HG03520 (cell line): ENCODE results near the gene U2AF1L4.

ENCODE experiments used
- ATAC-seq: cut with Tn5 transposase; IDR thresholded peaks from one replicate; pipeline ENCODE4 v1.9.1; 2021; ENCODE audit warnings: mild to moderate bottlenecking, moderate library complexity; ENCODE audit not compliant: unreplicated experiment

Gene U2AF1L4

DNA sequence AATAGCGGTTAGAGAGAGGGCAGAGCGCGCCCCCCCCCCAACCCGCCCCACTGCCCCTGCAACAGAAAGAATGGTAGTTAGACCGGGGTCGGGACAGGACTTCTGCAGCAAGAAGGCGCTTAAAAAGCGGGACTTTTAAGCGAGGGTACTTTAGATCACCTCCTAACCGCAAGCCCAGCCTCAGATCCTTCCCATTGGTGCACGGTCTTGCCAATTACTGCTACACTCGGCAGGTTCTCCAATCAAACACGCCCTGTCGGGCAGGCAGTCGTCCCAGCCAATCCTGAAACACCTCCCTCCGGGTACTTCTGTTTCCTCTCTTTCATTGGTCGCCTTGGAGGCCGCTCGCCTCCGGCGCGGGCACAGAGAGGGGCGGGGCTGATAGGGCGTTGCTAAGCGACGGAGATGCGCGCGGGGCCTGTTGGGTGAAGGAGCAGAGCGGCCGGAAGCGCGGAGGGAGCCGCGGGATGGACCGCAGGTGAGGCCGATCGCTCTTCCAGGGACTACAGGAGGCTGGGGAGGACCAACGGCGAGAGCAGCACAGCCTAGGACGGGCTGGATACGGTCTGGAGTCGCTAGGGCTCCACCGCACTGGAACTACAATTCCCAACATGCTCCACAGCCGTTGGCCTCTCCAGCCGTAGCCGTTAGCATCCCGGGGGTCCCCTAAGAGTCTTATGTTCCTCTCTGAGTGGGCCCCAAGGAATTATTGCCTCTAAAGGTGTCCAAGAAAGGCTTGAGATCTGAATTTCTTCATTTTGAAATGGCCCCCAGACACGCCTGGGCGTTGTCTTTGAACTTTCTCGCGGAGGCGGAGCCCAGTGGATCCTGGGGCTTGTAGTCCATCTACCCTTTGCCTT, 12.8 kb upstream of the U2AF1L4 start, which contains the start of gene PROSER3:
Gene PROSER3, plus strand, starts transcription at position 428 of the 860 bp plus-strand sequence. Its CDS starts 40 bp downstream, at position 468.
- peak; percentile 98 for ATAC-seq

DNA sequence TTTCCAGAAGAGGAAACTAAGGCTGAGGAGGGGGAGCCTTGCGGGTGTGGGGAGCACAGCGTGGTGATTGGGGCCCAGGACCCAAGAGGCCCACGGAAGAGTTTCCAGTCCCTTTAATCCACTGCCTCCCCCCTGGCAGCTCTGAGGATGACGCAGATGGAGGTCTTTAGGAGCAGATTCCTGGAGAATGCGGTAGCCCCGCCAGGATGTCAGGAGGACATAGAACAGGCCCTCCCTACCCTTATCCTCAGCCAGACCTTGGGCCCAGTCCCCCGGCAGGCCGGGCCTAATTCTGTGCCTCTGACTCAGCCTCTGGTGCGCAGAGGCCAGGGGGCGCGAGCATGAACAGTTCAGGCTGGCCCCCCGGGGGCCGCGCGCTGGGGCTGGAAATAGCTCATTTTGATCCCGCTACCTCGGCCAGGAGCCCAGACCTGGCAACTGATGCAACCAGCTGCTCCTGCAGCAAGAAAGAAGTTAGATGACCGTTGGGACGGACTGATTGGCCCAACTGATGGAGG, 12.1 kb upstream of the U2AF1L4 start:
- ATAC-seq, result no peak

DNA sequence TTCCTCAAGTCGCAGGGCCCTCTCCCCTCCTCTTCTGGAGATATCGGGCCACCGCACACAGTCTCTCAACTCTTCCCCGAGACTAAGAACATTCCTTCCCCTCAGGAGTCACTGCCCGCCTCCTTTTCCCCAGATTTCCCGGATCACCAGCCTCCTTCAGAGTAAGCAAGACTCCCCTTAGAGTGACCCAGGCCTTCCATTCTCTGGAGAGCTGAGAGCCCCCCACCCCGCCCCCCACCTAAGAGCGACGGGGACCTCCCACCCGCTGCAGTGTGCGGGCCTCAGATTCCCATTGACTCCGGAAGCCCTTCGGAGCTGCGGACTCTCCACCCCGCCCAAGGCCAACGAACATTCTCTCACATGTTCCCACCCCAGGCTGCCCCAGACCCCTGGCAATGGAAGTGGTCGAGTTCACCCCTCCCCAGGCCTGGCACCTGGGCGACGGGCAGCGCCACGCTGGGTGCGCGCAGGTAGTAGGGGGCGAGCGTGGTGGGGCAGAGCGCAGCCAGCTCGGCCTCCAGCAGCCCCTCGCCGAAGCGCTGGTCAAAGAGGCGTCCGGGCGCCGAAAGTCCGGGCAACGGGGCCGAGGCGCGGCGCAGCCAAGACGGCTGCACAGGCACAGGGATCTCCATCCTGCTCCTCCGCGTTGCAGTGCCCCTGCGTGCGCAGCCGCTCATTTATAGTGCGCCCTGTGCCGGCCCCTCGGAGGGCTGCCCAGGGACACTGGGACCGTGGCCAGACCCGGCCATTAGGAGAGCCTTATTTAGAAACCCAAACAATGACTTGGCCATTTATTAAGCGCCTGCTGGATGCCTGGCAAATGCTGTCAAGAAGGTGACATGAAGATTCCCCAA, 11.4 kb upstream of the U2AF1L4 start, which contains the start of gene HSPB6:
Gene HSPB6, minus strand, starts transcription at position 653 of the 854 bp plus-strand sequence. Its CDS starts 21 bp downstream, at position 632.
- no peak for ATAC-seq

DNA sequence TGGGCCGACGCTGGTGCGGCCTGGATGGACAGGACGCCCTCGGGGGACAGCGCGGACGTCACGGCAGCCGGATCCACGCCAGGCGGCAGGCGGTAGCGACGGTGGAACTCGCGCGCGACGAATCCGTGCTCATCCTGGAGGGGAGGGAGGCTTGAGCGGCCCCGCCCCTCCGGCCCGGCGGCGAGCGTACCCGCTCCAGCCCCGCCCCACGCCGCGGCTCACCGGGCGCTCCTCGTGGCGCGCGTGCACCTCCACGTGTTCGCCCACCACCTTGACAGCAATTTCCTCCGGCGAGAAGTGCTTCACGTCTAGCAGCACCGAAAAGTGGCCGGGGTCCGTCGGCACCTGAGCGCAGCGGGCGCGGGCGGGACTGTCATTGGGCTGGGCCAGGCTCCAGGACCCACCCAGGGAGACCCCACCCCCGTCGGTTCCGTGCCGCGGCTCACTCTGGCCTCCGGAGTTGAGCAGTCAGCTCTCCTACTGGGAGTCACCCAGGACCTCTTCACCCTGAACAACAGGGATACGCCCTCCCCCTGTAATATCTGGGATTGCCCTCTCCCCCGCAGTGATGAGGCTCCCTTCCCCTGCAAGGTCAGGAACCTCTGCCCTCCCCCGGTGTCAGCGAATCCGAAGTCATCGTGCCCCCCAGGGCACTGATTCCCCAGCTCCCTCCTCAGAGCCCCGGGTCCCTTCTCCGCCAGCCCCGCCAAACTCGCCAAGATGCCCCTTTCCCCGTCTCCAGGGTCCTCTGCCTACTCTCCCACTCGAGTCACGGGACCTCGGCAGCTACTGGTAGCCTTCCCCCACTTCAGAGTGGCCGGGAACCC, 10.5 kb upstream of the U2AF1L4 start:
- no peak for ATAC-seq

DNA sequence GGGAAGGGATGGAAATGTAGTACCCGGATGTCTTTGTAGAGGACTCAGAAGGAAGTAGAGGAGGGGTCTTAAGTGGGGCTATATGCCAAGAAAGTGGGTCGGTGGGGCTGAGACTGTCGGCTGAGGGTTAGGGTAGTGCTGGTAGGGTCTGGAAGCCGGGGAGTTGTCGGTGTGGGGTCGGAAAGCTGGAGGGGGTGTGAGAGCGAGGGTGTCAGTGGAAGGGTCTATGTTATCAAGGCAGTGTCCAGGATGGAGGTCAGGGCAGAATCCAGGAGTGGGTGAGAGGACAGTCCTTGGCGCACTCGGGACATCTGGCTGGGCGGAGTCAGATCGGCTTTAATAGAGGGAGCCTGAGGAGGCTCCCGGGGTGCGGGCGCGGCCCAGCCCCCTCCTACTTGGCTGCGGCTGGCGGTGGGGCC, 9.9 kb upstream of the U2AF1L4 start:
- ATAC-seq, result no peak

DNA sequence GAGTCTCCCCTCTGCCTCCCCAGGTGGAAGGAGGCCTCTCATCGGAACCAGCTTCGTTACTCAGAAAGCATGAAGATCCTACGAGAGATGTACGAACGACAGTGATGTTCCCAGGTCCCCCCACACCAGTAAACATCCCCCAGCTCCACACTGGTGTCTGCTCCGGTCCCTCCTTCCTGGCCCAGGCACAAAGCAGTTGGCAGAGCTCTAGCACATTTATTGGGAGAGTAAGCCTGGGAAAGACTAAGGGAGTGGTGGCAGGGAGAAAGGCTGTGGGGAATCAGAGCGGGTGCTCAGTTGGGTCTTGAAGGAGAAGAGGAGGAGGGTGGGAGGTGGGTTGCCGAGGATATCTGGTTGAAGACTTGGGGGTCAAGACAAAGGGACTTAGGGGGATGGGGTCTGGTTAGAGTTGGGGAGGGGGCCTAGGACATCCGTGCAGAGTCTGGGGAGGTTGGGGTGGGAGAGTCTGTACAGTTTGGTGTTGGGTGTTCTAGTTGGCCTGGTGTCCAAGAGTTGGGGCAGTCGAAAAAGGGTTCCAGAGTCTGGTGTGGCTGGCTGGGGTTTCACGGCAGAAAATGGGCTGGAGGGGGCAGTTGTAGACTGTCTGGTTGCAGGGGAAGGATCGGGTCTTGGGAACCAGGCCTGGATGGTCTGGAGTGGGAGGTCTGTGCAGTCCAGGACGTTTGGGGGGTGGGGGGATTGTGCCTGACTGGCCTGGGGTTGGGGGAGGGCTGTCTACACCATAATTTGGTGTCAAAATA, 9.3 kb upstream of the U2AF1L4 start:
- no peak for ATAC-seq

DNA sequence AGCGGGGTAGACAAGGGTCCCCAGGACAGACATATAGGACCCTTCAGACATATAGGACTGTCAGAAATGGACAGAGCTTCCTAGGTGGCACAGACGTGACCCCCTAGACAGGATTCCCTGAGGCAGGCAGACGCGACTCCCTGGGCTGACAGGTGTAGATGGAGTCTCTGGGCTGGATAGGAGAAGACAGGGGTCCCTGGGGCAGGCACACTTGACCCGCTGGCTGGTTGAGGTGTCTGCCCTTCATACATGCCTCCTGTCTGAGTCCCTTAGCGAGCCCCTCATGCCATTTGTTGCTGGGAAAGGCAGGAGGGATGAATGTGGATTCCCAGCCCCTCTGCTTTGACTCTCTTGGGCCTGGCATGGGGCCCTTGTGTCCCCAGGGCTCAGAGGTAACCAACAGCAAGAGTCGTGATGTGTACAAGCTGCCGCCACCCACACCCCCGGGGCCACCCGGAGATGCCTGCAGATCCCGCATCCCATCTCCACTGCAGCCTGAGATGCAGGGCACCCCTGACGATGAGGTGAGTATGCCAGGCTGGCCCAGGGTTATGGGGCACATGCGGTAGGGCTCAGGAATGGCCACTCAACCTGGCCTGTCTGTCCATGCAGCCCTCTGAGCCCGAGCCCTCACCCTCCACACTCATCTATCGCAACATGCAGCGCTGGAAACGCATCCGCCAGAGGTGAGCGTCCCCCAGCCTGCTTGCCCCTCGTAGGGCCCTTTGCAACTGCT, 8.6 kb upstream of the U2AF1L4 start:
- no peak for ATAC-seq

DNA sequence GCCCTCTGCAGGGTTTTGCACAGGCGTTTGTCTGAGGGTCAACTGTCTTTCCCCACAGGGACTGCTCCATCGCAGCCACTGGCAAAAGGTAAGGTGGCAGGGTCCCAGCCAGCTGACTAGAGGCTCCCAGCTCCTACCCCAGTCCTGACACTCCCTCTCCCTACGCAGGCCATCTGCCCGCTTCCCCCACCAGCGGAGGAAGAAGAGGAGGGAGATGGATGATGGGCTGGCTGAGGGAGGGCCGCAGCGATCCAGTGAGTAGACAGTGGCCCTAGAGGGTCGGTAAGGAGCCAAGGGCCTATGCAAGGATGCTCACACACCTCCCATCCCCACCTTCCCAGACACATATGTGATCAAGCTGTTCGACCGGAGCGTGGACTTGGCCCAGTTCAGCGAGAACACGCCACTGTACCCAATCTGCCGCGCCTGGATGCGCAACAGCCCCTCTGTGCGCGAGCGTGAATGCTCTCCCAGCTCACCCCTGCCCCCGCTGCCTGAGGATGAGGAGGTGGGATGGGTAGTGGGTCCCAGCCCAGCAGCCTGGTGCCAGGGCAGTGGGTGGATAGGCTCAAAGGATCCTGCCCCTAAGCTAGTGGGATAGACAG, 7.6 kb upstream of the U2AF1L4 start:
- ATAC-seq, result no peak

DNA sequence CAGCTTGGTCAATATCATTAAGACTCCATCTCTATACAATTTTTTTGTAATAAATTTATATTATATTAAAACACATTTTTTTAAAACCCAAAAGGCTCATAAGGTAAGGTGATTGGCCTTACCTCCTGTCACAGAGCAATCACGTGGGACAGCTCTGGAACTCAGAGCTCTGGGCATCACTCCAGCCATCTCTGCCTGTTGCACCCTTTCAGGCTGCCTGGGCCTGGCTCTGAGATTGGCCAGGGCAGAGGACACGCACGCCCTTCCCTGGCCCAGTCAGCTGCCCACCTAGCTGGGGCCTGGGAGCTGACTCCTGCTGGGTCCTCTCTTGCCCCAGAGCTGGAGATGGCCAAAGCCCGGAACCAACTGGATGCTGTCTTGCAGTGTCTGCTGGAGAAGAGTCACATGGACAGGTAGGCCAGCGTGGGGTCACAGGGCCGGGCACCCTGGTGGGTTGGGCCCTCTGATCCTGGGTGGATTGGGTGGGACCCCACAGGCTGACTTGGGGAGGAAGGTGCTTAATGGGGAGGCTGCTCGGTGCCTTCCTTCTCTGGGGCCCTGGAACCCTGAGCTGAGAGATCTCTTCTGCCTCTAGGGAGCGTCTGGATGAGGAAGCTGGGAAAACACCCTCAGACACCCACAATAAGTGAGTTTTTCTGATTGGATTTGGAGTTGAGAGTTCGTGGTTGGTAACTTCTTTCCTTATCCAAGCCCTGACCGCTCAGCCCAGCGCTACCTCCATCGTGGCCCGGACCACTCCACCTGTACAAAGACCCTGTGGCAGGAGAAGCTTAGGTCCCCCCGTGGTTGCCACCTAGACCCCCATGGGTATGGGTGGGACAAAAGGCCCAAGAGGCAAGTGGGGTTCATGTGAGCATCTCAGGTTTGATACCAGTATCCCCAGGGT, 6.9 kb upstream of the U2AF1L4 start:
- no peak for ATAC-seq

DNA sequence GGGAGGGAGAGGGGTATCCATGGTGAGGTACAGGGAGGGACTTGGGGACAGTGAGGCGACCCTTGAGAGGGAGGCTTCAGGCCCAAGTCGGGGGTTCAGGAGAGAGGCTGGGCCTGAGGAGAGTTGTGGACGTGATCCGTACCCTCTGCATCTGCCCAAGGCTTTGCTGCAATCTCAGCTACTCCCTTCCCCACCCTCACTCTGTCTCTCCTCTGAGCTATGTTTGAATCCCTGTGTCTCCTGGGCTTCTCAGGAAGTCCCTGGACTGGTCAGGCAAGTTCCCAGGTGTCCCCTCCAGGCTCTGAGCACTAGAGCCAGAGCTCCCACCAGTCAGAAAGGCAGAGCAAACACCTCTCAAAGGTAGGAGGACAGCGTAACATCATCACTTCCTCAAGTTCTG, 4.9 kb upstream of the U2AF1L4 start:
- ATAC-seq, result no peak

DNA sequence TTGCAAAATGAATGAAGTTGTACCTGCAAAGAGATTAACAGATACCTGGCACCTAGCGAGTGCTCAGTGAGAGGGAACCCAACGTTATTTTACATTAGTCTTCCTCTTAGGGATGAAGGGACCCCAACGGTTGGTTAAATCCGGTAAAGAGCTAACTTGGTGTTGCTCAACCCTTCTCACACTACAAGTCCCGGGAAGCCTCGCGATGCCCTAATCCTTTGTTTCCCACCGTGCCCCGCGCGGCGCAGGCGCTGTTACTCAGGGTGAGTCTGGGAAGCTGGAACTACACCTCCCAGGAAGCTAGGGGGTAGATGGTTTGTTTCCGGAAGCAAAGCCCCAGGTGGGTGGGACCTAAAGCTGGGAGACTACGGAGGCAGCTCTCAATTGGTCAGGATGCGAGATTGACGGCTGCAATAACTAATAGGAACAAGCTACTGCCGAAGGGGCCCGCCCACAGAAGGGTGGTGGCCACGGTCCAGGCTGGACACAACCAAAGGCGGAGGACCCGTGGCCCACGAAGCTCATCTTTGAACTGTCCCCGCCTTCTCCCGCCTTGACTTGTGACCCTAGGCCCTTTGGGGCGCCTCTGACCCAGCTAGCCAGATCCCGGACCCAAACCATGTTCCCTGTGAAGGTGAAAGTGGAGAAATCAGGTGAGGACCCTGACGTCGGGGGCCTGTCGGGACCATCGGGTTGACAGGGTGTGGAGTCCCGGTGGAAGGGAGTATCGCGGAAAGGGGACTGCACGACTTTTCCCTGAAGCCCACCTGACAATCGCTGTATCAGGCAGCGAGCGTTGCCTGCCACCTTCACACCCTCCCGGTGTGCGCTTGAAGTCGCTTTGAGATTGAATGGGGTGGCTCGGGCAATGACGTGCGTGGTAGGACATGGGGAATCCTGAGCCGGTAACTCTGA, 3.1 kb upstream of the U2AF1L4 start, which contains the start of gene LIN37:
Gene LIN37, plus strand, starts transcription at position 471 of the 915 bp plus-strand sequence. Its CDS starts 149 bp downstream, at position 620.
- peak; percentile 63 for ATAC-seq

DNA sequence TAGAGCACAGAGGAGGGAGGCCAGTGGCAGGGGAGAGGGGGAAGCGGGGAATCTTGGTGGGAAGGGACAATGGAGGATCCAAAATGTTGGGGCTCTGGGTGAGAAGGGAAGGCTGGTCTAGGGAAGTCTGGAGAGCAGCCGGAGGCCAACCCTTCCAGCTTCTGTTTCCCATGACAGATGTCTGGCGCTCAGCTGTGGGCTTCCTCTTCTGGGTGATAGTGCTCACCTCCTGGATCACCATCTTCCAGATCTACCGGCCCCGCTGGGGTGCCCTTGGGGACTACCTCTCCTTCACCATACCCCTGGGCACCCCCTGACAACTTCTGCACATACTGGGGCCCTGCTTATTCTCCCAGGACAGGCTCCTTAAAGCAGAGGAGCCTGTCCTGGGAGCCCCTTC, 1.3 kb upstream of the U2AF1L4 start:
- no peak for ATAC-seq

DNA sequence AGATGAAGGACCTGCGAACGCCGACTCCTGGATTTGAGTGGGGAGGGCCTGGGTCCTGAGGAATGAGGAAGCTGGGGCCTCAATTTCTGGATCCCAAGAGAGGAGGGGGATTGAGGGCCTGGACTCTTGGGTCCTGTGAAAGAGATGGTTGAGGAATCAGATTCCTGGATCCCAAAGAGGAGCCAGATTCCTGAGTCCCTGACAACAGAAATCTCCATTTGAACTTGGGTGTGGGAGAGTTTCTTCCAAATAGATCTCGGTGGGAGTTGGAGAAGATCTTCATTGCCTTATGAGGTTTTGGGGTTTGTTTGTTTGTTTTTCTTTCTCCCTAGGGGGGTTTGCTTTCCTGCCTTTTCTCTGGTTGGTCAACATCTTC, 857 bp upstream of the U2AF1L4 start:
- no peak for ATAC-seq

DNA sequence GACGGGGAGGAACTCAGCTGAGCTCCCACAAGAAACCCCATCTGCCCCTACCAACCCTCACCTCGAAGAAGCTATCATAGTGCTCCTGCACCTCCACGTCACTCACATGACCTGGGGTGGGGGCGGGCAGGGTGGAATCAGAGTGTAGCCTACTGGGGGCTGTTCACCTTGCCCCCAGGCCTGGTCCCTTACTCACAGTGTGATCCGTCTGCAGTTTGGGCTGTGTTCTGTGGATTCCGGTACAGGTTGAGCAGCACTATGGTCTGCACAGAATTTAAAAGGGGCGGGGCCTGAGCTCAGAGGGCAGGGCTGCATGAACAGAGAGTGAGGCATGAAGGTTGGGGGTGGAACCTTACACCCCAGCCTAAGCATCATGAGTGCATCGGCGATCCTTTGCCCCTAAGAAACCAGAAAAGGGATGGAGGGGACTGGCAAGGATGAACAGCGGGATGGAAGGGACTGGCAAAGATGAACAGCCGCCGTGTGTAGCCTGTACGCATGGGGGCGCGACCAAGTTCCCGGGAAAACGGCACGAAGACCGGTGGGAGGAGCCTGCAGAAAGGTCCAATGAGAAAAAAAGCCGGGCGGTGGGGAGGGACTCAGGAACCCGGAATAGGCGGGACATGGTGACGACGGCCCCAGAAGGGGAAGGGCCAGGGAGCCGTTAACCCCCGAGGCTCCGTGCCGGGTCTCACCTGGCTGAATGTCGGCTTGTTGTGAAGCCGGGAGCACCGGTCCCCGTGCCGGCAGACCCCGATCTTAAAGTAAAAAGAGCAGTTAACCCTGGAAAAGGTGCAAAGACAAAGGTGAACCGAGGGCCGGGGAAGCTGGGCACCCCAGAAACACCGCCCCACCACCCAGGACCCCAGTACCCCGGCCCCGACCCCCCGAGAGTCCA, 539 bp downstream of the U2AF1L4 start:
- peak; percentile 21 for ATAC-seq

DNA sequence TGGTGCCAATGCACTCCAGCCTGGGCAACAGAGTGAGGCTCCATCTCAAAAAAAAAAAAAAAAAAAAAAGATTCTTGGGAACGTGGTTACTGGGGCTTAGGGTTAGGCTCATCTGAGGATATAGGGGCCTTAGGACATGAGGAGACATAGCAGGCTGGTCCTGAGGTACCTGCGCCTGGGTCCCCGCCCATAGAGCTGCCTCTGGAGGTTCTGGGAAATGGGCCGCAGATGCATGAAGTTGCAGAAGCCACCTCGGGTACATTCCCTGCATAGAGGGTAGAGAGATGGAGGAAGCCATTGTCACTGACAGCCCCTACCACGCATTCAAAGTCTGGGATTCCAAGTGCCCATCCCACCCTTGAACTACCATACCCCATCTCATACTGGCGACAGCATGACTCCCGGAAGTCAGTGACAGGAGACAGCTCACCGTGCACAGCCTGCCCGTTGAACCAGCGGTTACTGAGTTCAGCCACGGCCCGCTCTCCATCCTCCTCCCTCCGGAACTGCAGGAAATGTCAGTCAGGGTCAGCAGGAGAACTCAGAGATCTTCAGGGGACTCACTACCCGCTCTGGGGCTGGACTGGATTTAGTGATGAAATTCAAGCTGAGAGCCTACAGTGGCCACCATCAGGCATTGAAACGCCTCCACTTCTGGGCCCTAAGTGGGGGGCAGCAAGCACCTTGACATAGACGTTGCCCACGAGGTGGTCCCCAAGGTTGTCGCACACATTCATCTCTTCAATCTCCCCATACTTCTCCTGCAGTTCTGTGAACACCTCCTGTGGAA, 1.4 kb downstream of the U2AF1L4 start:
- no peak for ATAC-seq
